Measurements from ENCODE around the gene PIAS1. TPM values are rescaled to one million over a fixed set of nuclear protein-coding genes. Genes with fewer than 3 reads are reported as not detected.
A peak's percentile ranks its signal among the peaks of the same experiment; 100 is the strongest.

Gene PIAS1
- total and polyA plus RNA-seq, 9 of the 15 experiments (the other 6 are each of a cell fraction or from before 2014, with no cell fraction given): 18.0 to 59.1 (median 28.5) TPM

DNA sequence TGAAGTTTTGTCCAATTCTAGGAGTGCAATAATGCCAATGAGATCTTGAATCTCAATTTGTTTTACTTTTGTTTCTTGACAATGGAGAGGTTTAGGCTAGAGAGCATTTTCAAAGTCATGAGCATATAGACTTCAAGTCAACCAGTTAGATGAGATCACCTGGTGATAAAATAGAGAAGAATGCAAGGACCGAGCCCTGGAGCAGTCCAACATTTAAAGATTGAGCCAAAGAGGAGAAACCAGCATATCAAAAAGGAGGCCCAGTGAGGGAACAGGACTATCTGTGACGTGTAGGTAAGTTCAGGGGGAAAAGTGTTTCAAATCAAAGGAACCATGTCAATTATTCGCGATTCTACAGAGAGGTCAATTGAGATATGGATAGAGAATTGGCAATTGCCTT lies 1.7 kb upstream of the PIAS1 start:
- H3K79me2 ChIP-seq (ENCODE audit: control insufficient read depth, insufficient read depth, low read length): peaks cover 33% of the 10 kb centered on the region
- peak; percentile 15 for FAIRE-seq
- no peak overlapping the region for H3K4me2 ChIP-seq (ENCODE audit: insufficient read depth, low read length)
- H3K9ac ChIP-seq (ENCODE audit: insufficient read depth in 1 of 2, low read depth in 2 of 2, low read length in 2 of 2): no peak overlapping the region
- no peak overlapping the region for H3K27ac ChIP-seq (ENCODE audit: extremely low read depth, low read depth, low read length)
- TF ChIP-seq HEY1 (CRISPR knock-in tag; IDR thresholded peaks at IDR 0.05; ENCODE audit: borderline replicate concordance): no peak
- TF ChIP-seq ZNF584 (CRISPR knock-in tag; IDR thresholded peaks at IDR 0.05; ENCODE audit: low read depth): no peak
- no peak for ATAC-seq
- H3K36me3 ChIP-seq (ENCODE audit: control insufficient read depth, insufficient read depth, low read length): no peaks in the 10 kb centered on the region
- no peaks in the 10 kb centered on the region; the same call in 1 of the 2 replicates for H4K20me1 ChIP-seq (replicated peaks; ENCODE audit: control insufficient read depth, insufficient read depth, low read length)
- POLR2A ChIA-PET: no interaction called here
- no TSS peak for BruUV-seq (replicated peaks)
- DNase-seq (ENCODE audit: extremely low read depth in 1 of 4, low spot score in 3 of 4): no peak
- no peaks in the 10 kb centered on the region for H3K27me3 ChIP-seq (ENCODE audit: control insufficient read depth in 2 of 2, insufficient read depth in 2 of 2, low read length in 2 of 2)
- CTCF ChIA-PET (ENCODE audit: low intra/inter-chr PET ratio): no interaction called here
- H3K9me3 ChIP-seq (replicated peaks; ENCODE audit: control insufficient read depth, insufficient read depth, low read depth, low read length): no peaks in the 10 kb centered on the region
- in situ Hi-C loops (cut with MboI): no loop called here
- peak overlapping the region; percentile 96; the same call in 1 of the 2 replicates for H2AFZ ChIP-seq (ENCODE audit: low read depth, low read length)
- WGBS (ENCODE audit: insufficient coverage, low coverage, missing lambda C conversion rate): 81% methylated on average over 3 of the region's 4 CpGs
- H3K4me1 ChIP-seq (replicated peaks in 1 of 2; ENCODE audit: control insufficient read depth in 2 of 2, insufficient read depth in 2 of 2, low read length in 2 of 2): peaks cover 6 to 14% of the 10 kb centered on the region in 2 experiments; a peak in 3 of 5 replicates
- intact Hi-C loops (cut with micrococcal nuclease): loop anchor here (5.0 to 10.0 kb wide), 2 partner anchors 102 to 170 kb away; no protein-coding TSS in a partner anchor
- H3K4me3 ChIP-seq: no peak overlapping the region
- no peaks in the 10 kb centered on the region for H3K9me1 ChIP-seq (ENCODE audit: control insufficient read depth, insufficient read depth, low read length)

DNA sequence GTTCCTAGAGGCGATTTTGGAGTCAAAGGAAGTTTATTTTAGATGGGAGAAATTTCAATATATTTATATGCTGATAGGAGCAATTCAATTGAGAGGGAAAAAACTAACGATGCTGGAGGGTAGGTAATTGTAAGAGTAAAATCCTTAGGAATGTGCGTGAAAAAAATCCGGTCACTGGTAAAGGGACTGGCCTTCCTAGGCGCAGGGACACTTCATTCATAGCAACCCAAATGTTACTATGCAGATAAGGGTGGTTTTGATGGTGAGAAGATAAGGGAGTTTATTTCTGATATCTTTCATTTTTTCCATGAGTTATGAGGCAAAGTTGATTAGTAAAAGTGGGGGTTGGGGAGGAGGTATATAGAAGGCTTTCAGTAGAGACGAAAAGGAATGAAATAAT lies 1.1 kb upstream of the PIAS1 start:
- Histone ChIP-seq H3K4me2 (ENCODE audit: insufficient read depth, low read length) (peak overlapping the region; percentile 93; the same call in 1 of the 2 replicates), H3K9me3 (replicated peaks; ENCODE audit: control insufficient read depth, insufficient read depth, low read depth, low read length) (no peaks in the 10 kb centered on the region), H3K27me3 (ENCODE audit: control insufficient read depth in 2 of 2, insufficient read depth in 2 of 2, low read length in 2 of 2) (no peaks in the 10 kb centered on the region), H3K4me1 (replicated peaks in 1 of 2; ENCODE audit: control insufficient read depth in 2 of 2, insufficient read depth in 2 of 2, low read length in 2 of 2) (peaks cover 6 to 18% of the 10 kb centered on the region in 2 experiments; a peak in 3 of 5 replicates), H3K9me1 (ENCODE audit: control insufficient read depth, insufficient read depth, low read length) (no peaks in the 10 kb centered on the region), H3K4me3 (no peak overlapping the region), H3K79me2 (ENCODE audit: control insufficient read depth, insufficient read depth, low read length) (peaks cover 39% of the 10 kb centered on the region), H2AFZ (ENCODE audit: low read depth, low read length) (peak overlapping the region; percentile 96), H4K20me1 (replicated peaks; ENCODE audit: control insufficient read depth, insufficient read depth, low read length) (peaks cover 3% of the 10 kb centered on the region; the same call in 1 of the 2 replicates), H3K36me3 (ENCODE audit: control insufficient read depth, insufficient read depth, low read length) (no peaks in the 10 kb centered on the region), H3K27ac (ENCODE audit: extremely low read depth, low read depth, low read length) (no peak overlapping the region), H3K9ac (ENCODE audit: insufficient read depth in 1 of 2, low read depth in 2 of 2, low read length in 2 of 2) (peak overlapping the region in 1 of 2 experiments; percentile 74; a peak in 3 of 4 replicates)
- intact Hi-C loops (cut with micrococcal nuclease): loop anchor here (5.0 to 10.0 kb wide), 2 partner anchors 102 to 171 kb away; no protein-coding TSS in a partner anchor
- DNase-seq (ENCODE audit: extremely low read depth in 1 of 4, low spot score in 3 of 4) (peak in 1 of 4 experiments; percentile 8), FAIRE-seq (no peak), ATAC-seq (no peak)
- in situ Hi-C loops (cut with MboI): no loop called here
- BruUV-seq (replicated peaks): no TSS peak
- ChIA-PET CTCF (ENCODE audit: low intra/inter-chr PET ratio) (no interaction called here), POLR2A (interaction anchor here (0.6 to 2.5 kb wide), 2 partner anchors 13 to 19 kb away, joined by 3 to 18 read pairs; no protein-coding TSS in a partner anchor)
- TF ChIP-seq BMI1 (IDR thresholded peaks at IDR 0.05; ENCODE audit: low read length) (no peak), ZSCAN32 (CRISPR knock-in tag; IDR thresholded peaks at IDR 0.05) (no peak), KLF16 (IDR thresholded peaks at IDR 0.05) (no peak), ZNF644 (tag; IDR thresholded peaks at IDR 0.05; ENCODE audit: low read depth) (no peak), HNRNPUL1 (IDR thresholded peaks at IDR 0.05; ENCODE audit: low read length) (no peak)
- 46% methylated on average over 6 of the region's 6 CpGs for WGBS (ENCODE audit: insufficient coverage, low coverage, missing lambda C conversion rate)

Data from K562 (cell line).